Epidermal melanocyte (primary cell): ENCODE data around the gene LPIN1.
"Not testable (repeated sequence)": the region's sequence is repeated elsewhere in the genome, so short reads cannot be mapped to it uniquely, and the experiment has no call there.

ENCODE experiments used
- DNase-seq: peaks from one replicate; pipeline ENCODE4 v3.0.0; 2011; ENCODE audit warnings: low spot score; ENCODE audit not compliant: insufficient read length

LPIN1 gene

DNA sequence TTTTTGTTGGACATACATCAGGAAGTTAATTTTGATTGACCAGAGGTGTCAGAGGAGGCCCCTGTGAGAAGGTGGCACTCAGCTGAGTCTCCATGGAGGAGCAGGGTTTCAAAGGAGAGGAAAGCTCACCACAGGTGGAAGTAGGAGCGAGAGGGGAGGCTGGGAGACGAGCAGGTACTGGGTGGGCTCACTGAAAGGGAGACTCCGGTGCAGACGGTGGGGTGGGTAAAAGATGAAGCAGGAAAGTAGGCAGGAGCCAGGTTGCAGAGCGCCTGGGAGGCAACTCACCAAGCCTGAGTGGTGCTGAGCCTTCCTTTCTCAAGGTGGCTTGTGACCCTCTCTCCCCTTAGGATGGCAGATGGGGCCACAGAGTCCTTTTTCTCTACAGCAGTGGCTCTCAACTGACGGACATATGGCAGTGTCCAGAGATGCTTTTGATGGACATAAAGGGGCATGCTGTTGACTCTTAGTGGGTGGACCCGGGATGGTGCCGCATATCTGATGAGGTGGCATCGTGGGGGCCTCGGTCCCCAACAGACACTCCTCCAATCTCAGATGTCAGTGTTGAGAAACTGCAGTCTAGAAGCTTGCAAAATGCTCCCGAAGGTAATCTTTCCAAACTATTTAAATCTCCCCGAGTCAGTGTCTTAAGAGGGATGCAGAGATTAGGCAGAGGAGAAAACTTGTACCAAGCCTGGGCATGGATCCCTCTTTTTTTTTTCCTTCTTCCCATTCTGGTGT is 64.0 kb downstream of the LPIN1 start:
- DNase-seq = no peak

DNA sequence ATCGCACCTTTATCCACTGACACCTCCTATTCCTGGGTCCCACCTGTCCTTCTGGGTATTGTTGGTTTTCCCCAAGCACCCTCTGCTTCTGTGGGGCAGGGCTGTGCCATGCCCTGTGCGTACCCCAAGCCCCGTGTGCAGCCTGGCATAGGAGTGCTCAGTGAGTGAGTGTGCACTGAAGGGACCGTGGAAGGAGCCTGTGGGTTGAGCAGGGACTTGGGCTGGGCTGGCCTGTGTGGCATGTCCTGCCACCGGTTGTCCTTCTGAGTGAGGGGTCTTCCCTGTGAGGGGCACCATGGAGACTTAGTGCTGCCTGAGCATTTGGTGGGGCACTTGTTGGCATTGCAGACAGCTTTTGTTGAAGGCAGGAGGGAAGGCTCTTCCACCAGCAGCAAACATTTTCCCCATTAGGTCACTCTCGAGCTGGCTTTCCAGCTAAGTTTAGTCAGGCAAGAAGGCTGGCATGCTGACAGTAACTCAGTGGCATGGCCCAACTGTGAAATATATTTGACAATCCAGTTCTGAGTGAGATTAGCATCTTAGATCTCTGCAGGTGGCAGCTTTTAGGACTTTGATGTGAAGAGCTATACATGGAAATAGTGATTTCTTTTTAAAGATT is 64.7 kb downstream of the LPIN1 start:
- no peak for DNase-seq

GRCh38 chr2:11812466-11813248 is 66.2 kb downstream of the LPIN1 start:
- no peak for DNase-seq

DNA sequence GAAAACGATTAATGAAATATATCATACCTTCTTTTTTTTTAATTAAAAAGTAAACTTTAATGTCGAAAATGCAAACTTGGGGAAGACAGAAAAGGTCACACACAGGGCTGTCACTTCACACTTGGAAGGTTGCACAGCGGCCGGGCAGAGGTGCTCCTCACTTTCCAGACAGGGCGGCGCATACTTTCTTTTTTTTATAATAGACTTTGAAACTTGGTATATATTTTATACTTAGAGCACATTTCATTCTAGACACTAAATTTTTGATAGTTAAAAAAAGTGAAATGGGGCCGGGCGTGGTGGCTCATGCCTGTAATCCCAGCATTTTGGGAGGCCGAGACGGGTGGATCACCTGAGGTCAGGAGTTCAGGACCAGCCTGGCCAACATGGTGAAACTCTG is 66.9 kb downstream of the LPIN1 start:
- DNase-seq = not testable (repeated sequence)

DNA sequence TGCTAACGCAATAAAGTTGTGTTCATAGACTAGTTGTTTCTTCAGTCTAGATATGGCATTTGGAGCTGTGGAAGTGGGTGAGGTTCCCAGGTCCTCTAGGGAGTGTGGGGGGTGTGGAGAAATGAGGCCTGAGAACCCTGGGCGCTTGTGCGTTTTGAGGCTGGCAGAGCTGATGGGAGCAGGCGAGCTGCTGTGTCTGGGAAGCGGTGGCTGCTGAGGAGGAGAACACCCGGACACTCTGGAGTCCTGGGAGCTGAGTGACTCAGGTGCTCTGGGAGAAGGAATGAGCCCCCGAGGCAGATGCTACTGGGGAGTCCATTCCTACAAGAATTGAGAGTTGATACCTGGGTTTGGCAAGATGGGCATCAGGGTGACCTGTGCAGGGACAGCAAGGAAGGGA is 67.5 kb downstream of the LPIN1 start:
- no peak for DNase-seq

DNA sequence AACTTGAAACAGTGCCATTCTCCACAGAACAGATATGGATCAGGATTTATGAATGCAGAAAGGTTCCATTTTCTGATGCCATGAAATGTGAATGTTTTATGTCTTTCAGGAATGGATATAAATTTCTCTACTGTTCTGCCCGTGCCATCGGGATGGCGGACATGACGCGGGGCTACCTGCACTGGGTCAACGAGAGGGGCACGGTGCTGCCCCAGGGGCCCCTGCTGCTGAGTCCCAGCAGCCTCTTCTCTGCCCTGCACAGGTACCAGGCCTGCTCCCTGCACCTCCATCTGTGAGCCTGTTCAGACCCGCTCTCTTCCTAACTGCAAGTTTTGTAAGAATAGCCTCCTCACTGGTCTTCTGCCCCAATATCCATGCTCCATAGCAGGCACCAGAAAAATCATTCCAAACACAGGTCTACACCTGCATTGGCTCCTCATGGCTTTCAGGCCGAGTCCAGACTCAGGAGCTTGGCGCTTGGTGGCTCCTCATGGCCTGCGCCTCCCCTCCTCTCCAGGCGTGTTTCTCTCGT is 68.6 kb downstream of the LPIN1 start:
- DNase-seq = no peak

DNA sequence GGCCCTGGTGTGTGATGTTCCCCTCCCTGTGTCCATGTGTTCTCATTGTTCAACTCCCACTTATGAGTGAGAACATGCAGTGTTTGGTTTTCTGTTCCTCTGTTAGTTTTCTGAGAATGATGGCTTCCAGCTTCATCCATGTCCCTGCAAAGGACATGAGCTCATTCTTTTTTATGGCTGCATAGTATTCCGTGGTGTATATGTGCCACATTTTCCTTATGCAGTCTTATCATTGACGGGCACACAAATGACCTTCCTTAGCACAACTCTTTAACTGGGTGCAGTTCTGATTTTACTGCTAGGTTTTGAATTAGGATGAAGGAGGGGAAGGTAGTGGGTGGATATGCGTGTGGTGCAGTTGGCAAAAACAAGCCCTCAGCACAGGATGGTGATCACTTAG is 70.5 kb downstream of the LPIN1 start:
- DNase-seq = not testable (repeated sequence)

DNA sequence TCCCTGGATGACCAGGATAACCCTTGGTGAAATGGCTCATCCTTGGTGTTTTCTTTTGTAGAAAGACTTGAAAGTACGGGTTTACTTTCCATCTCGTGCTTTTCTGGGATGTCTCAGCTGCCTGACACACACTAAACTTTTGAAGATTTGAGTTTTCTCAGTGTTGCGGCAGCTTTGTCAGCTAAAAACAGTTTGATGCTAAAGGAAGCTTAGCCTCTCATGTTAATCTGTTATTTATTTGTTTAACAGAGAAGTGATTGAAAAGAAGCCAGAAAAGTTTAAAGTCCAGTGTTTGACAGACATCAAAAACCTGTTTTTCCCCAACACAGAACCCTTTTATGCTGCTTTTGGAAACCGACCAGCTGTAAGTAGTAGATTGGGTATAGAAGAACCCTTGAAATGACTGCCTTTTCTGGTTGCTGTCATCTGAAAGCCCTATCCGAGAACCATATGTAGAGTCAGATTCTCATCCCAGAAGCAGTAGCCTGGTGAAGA is 72.8 kb downstream of the LPIN1 start:
- DNase-seq = peak; percentile 42

GRCh38 chr2:11820650-11821049 is 74.2 kb downstream of the LPIN1 start:
- DNase-seq = no peak

- DNase-seq = no peak
These were observed 75.3 kb downstream of the LPIN1 start for GRCh38 chr2:11821705-11822104.

DNA sequence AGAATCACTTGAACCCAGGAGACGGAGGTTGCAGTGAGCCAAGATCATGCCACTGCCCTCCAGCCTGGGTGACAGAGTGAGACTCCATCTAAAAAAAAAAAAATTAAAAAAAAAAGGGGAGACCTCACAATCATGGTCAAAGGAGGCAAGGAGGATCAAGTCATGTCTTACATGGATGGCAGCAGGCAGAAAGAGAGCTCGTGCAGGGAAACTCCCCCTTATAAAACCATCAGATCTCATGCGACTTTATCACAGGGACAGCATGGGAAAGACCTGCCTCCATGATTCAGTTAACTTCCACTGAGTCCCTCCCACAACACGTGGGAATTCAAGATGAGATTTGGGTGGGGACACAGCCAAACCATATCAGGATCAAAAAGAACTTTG is 75.9 kb downstream of the LPIN1 start:
- DNase-seq = not testable (repeated sequence)

DNA sequence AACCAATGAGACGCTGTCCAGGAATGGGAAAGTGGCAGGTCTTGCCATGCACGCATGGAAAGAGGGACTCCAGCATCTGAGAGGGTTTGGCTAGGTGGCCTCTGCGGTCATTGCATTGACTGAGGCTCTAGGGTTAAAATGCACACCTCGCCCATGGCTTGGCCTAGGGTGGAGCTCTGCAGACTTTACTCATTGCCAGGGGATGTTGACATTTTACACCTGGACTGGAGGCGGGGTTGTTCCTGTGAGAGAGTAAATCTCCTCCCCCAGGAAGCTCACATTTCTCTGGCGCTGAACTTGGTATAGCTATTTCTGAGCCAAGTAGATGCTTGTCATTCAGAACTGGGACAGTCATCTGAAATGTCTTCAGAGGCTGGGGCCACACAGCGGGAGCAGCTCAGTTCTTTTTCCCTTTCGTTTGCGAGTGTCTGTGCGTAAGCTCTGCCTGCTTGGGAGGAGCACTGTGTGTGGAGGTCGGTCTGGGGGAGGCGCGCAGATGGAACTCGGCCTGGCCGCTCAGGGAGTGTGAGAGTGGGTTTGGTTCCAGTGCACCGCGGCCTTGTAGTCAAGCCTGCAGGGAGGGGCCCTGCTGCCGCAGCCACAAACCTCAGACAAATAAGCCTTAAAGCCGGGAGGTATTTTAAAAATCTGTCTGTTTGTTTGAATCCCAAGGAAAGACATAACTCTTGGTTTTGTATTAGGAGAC is 76.5 kb downstream of the LPIN1 start:
- no peak for DNase-seq

DNA sequence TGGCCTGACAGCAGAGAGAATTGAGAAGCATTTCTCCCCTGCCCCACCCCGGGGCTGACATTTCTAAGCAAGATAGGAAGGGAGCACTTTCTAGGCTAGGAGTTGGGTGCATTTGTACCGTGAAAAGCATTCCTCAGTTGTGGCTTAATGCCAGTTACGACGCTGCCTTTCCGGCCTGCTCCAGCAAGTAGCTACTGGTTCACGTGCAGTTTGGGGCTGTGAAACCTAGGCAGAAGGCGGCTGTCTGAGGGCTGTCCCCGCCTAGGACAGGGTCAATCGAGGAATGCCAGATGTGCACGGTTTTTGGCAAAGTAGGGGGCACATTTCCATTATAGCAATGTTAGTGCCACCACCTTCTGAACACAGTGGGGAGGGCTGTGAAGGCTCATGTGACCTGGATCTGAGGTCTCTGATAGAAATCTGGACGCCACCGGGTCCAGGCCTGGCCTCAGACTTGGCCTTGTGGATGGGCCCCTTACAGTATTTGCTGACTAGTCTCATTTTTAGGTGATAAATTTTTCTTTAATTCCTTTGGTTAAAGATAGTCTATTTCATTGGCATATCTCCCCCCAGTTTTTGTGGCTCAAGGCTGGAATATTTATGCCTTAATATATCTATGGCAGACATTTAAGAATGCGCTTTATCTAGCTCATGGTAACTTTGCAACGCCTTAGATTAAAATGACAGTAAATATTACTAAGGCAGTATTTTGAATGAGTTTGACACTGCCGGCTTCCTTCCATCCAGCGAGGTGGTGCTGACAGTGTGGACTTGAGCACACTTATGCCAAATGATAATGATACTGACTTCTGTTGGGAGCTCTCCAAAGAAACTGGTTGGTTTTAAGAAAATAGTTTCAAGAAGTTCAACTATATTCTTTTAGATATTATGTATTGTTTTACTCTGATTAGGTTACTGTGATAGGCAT is 78.7 kb downstream of the LPIN1 start:
- DNase-seq = no peak

DNA sequence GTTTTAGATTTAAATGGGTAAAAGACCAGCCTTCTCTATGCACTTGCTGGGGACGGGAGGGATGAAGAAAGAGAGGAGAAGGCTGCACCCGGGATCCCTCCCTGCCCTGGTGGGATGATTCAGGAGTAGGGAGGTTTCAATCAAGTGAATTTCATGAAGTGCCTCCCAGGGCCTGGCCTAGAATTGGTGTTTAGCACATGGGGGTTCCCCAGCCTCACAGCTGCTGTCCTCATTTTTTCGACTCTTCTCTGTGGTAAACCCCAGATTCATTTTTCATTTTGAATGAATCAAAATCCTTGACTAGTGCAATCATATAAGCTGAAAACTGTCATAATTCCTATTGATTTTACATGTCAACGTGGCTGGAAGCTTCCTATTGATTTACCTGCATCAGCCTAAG is 81.1 kb downstream of the LPIN1 start:
- no peak for DNase-seq

- DNase-seq = no peak
These were observed 82.5 kb downstream of the LPIN1 start for GRCh38 chr2:11828933-11829323.

DNA sequence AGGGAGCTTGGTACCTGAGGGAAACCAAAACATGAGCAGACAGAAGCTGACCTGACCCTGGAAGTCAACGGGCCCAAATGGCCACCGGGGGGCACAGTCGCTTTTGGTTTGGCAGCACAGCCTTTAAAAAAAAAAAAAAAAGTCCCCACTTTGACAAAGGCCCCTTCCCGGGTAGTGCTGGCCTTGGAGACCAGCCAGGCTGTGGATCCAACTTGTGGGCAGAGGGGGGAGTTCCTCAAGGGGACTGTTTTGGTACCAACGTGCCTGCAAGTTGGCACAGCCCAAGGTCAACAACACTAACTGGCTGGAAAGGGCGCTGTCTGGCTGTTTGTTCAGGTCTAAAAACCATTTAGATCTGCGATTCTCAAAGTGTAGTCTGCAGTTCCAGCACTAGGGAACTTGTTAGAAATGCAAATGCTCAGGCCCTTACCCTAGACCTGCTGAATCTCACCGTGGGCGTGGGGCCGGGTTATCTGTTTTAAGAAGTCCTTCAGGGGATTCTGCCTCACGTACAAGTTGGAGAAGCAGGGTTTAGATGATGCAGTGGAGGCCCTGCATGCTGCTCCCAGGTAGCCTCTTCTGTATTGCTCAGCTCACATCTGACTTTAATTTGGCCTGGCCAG is 83.0 kb downstream of the LPIN1 start:
- DNase-seq = peak; percentile 51

DNA sequence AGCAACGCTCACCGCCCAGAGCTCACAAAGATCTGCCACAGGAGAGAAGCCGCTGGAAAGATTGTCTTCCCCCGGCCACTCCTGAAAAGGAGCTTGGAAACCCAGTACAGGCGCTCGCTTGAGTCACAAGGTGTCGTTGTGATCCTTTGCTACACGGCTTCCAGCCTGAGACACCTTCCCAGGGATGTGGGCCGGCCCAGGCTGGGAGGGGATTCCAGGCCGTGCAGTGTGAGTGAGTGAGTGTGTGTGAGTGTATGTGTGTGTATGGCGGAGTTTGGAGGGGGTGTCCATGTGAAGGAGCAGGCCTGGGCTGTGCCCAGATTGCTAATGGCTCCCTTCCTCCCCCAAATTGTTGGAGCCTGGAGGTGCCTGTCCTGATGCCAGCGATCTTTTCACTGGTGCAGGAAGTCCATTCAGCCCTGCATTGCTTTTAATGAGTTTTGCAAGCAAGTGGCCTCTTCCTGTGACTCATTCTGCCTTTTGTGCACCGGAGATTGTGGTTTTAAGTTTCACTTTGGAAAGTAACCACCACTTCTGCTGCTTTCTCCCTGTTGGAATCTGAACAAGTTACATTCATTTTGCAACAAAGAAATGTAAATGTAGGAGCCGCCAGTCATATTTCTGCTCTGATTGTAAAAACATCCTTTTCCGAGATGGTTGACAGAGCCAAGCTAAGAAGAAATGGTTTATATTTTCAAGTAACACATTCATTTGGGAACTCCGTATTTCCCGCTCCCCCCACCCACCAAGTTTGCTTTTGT is 83.7 kb downstream of the LPIN1 start:
- DNase-seq = peak; percentile 71

DNA sequence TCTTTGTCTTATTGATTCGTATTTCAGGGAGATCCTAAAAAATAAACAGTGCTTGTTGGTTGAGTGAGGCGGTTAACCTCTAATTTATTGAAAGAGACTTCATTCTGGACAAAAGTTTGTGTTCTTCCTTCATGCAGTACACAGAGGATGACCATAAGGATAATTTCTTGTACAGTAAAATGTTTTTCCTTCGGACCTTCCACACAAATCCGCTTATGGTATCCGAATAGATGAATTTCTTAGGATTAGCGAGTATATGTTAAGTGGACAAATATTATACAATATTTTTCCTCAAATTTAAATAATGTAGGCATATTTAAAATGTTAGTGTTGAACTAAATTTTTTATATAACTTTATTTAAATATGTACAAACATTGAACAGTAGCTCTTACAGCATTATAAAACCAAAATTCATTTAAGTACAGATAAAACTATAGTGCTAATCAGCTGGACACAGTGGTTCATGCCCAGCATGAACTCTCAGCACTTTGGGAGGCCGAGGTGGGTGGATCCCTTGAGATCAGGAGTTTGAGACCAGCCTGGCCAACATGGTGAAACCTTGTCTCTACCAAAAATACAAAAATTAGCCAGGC is 84.4 kb downstream of the LPIN1 start:
- no peak for DNase-seq

GRCh38 chr2:11831415-11831814 is 85.0 kb downstream of the LPIN1 start:
- no peak for DNase-seq
